Superior temporal gyrus (tissue), 1 donor: ENCODE measurements around the gene SUPT6H.
"Not testable (repeated sequence)": the region's sequence is repeated elsewhere in the genome, so short reads cannot be mapped to it uniquely, and the experiment has no call there.

Experiments used
- DNase-seq: peaks from one replicate; pipeline ENCODE4 v3.0.0-alpha.2; 2016; ENCODE audit errors: extremely low spot score

The SUPT6H gene

DNA sequence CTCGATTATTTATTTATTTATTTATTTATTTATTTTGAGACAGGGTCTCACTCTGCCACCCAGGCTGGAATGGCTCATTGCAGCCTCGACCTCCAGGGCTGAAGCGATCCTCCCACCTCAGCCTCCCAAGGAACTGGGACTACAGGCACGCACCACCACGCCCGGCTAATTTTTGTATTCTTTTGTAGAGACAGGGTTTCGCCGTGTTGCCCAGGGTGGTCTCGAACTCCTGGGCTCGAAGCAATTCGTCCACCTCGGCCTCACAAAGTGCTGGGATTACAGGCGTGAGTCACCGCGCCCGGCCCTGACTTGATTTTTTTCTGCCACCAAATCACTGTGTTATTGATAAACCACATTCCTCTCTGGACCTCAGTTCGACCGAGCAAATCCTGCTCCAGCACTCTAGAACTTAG, 57.0 kb downstream of the SUPT6H start:
- no peak for DNase-seq

DNA sequence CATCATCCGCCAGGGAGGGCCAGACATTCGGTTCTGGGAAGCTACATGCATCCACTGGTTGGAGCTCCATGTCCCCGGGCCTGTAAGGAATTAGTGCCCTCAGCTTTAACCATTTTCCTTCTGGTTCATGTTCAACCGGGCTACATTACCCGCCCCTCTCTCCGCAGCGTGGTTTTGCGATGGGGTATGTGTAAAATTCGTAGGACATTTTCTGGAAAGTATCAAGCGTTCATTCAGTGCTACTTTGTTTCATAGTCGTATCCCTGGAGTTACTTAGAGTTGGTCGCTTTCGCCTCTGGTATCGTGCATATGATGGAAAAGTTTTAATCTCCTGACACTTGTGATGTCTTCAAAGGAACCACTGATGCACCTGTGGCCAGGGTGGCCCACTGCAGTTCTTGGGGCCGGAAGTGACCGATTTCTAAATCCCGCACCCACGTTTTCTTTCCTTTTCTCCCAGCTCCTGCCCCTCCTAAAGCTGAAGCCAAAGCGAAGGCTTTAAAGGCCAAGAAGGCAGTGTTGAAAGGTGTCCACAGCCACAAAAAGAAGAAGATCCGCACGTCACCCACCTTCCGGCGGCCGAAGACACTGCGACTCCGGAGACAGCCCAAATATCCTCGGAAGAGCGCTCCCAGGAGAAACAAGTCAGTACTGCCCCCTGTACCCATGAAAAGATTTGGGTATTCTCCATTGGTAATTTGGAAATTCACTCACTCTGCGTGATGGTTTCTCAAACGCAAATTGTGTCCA, 58.4 kb downstream of the SUPT6H start:
- DNase-seq, result no peak

DNA sequence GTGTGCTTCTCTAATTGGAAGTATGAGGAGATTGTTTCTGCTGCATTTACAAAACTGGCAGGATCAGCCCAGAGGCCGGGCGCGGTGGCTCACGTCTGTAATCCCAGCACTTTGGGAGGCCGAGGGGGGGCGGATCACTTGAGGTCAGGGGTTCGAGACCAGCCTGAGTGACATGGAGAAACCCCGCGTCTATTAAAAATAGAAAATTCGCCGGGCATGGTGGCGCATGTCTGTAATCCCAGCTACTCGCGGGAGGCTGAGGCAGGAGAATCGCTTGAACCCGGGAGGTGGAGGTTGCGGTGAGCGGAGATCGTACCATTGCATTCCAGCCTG, 59.0 kb downstream of the SUPT6H start:
- not testable (repeated sequence) for DNase-seq

DNA sequence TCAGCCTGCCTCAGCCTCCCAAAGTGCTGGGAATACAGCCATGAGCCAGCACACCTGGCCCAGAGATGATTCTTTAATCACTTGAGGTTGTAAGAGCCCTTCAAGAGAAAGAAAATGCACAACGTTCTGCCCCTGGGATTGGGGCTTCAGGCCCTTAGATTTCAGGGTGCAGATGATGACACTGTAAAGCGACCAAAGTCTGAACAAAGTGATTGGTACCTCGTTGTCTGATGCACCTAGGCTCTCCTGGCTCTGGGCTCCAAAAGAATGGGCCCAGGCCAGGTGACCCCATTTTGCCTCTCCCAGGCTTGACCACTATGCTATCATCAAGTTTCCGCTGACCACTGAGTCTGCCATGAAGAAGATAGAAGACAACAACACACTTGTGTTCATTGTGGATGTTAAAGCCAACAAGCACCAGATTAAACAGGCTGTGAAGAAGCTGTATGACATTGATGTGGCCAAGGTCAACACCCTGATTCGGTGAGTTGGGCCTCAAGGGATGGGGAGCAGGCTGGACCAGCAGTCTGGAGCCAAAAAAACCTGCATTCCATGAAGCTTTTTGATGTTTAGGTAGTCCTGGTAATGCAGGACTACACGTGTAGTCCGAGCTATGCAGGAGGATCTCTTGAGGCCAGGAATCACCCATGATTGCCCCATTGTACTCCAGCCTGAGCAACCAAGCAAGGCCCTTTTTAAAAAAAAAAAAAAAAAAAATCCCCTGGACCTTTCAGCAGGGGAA, 60.6 kb downstream of the SUPT6H start:
- no peak for DNase-seq

DNA sequence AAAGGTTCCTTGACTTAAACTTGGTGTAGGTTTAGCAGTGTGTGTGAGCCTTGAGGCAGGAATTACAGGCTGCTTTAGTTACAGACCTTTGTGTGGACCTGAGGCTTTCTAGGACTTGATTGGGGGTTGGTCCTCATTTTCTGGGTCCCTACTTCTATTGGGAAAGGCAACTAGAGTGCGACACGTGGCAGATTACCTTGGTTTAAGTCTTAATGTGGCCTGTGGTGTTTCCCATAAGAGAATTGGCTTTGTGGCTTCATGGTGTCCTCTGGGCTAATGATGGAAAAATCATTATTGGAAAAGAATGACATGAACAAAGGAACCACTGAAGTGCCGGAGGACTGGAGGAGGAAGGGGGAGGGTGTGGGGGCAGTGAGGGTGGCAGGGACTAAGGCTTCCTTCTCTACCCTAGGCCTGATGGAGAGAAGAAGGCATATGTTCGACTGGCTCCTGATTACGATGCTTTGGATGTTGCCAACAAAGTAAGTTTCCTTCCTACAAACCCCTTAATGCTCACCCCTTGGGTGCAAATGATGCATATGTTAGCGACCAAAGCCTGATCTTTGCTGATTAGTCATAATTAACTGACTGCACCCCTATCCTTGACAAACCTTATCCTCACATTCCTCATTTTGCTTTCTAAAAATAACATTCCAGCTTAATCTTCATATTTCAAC, 61.3 kb downstream of the SUPT6H start:
- DNase-seq, result no peak

DNA sequence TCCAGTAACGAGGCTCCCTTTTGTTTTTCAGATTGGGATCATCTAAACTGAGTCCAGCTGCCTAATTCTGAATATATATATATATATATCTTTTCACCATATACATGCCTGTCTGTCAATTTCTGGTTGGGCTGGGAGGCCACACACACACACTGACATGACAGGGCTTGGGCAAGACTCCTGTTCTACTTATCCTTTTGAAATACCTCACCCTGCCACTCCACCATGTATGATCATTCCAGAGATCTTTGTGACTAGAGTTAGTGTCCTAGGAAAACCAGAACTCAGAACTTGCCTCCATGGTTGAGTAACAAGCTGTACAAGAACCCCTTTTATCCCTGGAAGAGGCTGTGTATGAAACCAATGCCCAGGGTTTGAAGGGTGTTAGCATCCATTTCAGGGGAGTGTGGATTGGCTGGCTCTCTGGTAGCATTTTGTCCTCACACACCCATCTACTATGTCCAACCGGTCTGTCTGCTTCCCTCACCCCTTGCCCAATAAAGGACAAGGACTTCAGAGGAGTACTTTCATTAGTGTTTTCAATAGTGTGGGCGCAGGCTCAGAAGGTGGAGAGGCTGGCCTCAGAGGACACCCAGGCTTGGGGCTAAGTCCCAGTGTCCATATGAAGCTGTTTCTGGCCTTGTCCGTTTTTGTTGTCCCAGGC, 62.0 kb downstream of the SUPT6H start:
- not testable (repeated sequence) for DNase-seq

DNA sequence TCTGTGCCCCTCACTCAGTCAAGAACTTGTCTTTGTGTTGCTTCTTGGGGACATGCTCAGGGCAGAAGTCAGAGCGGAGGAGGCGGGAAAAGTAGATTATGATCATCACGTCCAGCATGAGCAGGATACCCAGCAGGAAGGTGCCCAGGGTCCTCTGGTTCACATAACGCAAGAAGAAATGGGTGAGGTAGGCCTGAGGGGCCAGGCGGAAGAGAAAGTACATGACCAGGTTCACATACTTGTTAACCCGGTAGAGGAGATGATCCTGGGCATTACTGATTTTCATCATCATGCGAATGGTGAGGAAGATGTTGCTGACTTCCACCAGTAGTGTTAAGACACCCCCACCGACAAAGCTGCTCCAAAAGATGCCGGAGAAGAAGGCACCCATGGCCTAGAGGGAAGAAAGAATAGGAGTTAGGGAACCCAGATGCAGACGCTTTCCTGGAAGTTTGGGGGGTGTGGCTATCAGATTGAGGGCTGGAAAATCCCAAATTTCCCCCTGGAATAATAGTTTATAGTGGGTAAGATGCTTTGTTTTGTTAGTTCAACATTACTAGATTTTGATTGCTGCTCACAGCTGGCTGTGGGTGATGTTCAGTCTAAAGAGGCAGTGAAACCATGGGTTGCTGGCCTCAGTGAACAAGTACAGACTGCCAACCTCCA, 62.6 kb downstream of the SUPT6H start:
- no peak for DNase-seq

DNA sequence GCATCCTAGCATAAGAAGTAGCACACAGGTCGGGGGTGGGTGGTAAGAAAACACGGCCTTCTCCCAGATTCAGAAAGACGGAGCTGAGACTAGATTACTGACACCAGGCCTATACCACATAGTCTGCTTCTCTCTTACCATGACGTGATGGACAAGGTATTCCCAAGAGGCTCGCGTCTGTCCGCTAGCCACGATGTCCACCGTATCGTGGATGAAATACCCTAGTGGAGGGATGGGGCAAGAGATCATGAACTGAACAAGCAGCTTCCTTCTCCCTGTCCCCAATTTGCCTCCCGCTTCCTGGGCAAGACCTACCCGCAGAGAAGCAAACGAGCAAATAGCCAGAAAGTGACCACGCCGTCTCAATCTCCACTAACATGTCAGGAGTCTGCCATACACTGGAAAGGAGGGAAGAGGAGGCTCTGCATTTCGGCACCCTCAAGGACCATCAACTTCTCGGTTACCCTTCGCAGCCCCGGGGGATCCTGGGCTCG, 63.2 kb downstream of the SUPT6H start:
- no peak for DNase-seq

DNA sequence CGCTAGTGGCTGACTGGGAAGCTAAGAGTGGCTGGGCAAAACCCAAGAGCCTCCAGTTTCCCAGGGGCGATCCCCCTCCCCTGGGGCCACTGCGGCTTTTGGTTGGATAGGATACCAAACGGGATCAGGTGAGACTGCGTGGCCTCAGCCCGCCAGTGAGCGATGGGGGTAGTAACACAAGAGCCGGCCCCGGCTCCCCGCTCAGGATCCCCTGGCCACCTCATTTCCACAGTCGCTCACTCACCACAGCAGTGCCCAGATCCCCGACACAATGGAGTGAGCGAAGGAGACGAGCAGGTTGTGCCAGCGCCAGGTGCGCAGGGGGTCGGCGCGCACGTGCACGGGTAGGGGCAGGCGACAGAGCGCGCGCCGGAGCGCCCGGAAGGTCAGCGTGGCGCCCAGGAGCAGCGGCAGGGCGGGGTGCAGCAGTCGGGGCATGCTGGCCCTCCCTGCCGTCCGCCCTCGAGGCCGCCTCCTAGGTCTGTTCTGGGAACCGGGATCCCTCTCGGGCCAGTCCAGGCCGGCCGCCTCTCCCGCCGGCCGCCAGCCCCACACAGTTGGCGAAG, 63.7 kb downstream of the SUPT6H start:
- no peak for DNase-seq

DNA sequence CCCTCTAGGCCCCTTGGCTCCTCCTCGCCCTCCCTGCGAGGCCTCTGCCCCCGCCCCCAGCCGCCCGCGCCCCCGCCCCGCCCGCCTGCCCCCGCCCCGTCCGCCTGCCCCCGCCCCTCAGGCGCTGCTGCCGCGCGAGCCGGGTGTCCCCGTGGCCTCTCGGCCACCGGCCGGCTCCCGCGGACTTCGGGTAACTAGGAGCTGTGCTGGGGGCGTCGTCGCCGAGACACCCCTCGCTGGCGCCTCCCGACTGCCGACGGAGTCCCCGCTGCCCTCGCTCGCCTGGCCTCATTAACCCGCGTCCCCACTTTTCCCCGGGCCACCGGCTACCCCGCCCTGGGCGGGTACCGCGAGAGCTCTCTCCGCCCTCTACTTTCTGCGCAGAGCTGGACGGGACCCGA, 64.2 kb downstream of the SUPT6H start, which contains the start of gene TLCD1:
TLCD1 (minus strand) TSS at position 8 of the 401 bp plus-strand sequence. CDS start 136 bp downstream, outside the sequence.
- no peak for DNase-seq

DNA sequence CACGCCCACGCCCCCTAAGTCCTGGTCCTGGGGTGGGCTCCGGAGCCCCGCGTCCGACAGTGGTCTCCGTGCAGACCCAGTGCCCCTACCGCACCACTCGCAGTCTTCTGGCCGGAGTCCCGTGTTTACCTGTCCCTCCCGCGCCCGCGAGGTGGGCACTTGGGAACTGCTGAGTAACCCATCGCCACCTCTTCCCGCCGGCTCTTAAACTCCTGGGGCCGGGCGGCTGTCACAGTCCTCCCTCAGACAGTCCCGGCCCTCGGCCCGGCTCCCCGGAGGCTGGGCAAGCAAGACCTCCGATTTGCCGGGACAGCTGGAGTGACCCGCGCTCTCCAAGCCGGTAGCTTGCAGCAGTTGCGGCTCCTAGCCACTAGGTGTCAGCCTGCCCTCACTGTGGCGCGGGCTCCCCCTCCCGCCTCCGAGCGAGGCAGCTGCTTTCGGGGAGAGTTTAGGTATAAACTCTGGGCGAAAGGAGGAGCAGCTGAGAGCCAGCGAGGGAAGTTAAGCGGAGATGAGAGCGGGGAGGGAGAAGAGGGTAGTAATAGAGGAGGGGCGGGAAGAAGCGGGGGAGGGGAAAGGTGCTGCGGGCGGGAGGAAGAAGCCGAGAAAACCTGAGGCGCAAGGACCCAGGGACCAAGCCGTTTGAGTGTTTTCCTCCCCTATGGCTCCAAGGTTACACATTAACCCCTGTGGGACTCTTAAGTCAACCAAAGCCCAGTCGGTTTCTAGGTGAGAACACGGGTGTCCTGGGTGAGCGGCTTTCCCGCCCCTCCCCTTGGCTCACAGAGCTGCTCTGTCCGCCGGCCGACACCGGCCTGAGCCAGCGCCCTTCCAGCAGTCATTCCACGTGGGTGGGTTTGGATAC, 64.9 kb downstream of the SUPT6H start:
- DNase-seq, result peak; percentile 94

DNA sequence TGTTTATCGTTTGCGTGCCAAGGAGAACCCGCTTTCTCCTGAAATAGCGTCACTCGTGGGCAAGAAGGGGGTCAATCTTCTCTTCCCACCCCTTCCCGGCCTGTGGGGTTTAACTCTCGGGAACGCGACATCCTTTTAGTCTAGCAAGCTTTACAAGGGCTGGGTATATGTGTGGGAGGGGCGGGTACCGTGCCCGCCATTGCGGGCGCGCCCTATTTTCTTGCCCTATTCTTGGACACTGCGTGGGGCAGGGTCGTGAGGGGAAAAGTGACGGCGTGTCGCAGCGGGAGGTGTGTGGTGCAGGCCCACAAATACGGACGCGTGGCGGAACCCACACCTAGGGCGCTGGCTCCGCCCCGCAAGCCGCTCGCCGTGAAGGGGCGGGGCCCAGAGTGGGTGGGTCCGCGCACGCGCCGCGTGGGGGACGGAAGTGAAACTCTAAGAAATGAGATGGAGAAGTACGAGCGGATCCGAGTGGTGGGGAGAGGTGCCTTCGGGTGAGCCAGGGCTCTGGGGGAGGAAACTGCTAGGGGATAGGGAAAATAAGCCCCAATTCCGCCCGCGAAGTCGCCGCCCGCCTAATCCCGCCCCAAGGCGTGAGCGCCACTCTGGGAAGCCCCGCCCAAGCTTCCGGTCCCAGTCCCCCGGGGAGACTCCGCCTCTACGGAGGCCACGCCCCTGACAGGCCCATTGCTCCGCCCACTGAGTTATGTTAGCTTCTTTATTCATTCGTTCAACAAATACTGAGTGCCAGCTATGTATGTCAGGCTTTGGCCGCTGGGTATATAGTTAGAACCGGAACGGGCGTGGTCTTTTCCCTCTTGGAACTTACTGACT, 66.6 kb downstream of the SUPT6H start, which contains the start of gene NEK8:
NEK8 (plus strand) TSS at position 425 of the 837 bp plus-strand sequence; CDS start at position 451, 26 bp downstream.
- DNase-seq, result peak; percentile 94

DNA sequence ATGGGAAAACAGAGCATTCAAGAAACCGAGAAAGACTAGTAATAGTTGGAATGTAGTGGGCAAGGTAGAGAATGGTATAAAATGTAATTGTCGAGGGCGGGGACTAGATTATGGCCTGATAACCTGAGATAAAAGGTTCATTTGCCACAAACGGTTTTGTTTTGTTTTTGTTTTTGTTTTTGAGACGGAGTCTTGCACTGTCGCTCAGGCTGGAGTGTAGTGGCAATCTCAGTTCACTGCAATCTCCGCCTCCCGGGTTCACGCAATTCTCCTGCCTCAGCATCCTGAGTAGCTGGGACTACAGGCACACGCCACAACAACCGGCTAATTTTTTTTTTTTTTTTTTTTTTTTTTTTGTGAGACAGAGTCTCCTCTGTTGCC, 67.9 kb downstream of the SUPT6H start:
- no peak for DNase-seq

DNA sequence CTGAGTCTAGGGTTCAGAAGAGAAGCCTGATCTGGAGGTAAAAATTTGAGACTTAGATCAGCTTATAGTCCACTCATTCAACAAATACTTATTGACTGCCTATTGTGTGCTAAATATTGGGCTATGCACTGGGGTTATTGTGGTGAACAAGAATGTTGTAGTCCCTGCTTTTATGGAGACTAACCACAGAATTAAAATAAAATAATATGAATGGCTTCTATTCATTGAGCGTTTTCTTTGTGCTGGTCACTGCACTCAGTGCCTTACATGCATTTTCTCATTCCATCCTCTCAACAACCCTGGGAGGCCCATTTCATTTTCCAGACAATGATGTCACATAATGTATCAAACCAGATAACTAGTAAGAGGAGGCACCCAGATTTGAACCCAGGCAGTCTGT, 71.3 kb downstream of the SUPT6H start:
- no peak for DNase-seq

DNA sequence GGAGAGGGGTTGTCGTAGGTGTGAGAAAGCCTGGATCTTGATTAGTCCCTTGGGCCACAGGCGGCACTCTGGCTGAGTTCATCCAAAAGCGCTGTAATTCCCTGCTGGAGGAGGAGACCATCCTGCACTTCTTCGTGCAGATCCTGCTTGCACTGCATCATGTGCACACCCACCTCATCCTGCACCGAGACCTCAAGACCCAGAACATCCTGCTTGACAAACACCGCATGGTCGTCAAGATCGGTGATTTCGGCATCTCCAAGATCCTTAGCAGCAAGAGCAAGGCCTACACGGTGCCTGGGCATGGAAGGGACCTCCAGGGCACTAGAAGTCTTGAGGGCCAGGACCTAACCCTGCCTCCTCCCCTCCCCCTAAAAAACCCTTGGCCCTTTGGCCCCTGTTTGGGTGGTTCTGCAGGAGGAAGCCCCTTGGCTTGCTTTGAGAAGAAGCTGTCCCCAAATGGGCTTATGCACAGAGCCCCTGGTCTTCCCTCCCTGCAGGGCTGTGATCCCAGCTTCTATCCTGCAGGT, 72.8 kb downstream of the SUPT6H start:
- DNase-seq, result no peak

DNA sequence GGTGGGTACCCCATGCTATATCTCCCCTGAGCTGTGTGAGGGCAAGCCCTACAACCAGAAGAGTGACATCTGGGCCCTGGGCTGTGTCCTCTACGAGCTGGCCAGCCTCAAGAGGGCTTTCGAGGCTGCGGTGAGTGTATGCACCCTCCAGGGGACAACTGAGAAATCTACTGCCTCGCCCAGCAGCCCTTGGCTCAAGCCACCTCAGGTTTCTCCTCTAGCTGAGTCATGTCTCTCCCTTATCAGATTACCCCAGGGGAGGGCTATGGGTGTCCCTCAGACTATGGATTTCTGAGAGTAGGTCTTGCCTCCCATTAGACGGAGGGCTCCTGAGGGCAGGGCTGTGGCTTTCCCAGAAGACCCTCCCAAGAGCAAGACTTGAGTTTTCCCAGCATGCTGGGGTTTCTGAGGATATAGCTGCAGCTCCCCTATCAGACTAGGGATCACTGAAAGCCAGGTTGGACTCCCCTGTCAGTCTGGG, 73.3 kb downstream of the SUPT6H start:
- DNase-seq, result no peak

DNA sequence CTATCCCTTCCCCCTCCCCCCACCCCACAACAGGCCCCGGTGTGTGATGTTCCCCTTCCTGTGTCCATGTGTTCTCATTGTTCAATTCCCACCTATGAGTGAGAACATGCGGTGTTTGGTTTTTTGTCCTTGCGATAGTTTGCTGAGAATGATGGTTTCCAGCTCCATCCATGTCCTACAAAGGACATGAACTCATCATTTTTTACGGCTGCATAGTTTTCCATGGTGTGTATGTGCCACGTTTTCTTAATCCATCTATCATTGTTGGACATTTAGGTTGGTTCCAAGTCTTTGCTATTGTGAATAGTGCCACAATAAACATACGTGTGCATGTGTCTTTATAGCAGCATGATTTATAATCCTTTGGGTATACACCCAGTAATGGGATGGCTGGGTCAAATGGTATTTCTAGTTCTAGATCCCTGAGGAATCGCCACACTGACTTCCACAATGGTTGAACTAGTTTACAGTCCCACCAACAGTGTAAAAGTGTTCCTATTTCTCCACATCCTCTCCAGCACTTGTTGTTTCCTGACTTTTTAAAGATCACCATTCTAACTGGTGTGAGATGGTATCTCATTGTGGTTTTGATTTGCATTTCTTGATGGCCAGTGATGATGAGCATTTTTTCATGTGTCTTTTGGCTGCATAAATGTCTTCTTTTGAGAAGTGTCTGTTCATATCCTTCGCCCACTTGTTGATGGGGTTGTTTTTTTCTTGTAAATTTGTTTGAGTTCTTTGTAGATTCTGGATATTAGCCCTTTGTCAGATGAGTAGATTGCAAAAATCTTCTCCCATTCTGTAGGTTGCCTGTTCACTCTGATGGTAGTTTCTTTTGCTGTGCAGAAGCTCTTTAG, 74.1 kb downstream of the SUPT6H start:
- not testable (repeated sequence) for DNase-seq

DNA sequence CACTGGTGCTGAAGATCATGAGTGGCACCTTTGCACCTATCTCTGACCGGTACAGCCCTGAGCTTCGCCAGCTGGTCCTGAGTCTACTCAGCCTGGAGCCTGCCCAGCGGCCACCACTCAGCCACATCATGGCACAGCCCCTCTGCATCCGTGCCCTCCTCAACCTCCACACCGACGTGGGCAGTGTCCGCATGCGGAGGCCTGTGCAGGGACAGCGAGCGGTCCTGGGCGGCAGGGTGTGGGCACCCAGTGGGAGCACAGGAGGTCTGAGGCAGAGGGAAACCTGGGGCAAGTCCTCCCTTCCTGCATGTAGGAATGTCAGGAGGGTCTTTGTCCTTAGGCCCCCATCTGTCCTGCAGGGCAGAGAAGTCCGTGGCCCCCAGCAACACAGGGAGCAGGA, 75.3 kb downstream of the SUPT6H start:
- no peak for DNase-seq
